DOHH2 (cell line): ENCODE measurements around the gene SAMD9L.

Experiments used
- H3F3A ChIP-seq: fragments of 200-600 bp; sonication (generic), shearing (Covaris generic); 2 replicates; pipeline ENCODE4 v1.6.0; 2016; ENCODE audit warnings: antibody characterized with exemption, mild to moderate bottlenecking; ENCODE audit not compliant: control insufficient read depth, insufficient read depth
- H3K27ac ChIP-seq: fragments of 200-600 bp; sonication (generic); 2 replicates; pipeline ENCODE4 v1.5.1; 2014; ENCODE audit warnings: low read depth, mild to moderate bottlenecking, low read length, moderate library complexity
- H3K27me3 ChIP-seq: fragments of 200-600 bp; sonication (generic); 2 replicates; pipeline ENCODE4 v1.6.1; 2014; ENCODE audit warnings: mild to moderate bottlenecking, low read length, mixed read lengths; ENCODE audit not compliant: control insufficient read depth
- H3K36me3 ChIP-seq: fragments of 200-600 bp; sonication (generic); 2 replicates; pipeline ENCODE4 v1.6.1; 2014; ENCODE audit warnings: mild to moderate bottlenecking, low read length, moderate library complexity, mixed read lengths; ENCODE audit not compliant: control insufficient read depth
- H3K4me1 ChIP-seq: fragments of 200-600 bp; sonication (generic); 2 replicates; pipeline ENCODE4 v1.6.1; 2014; ENCODE audit warnings: mild to moderate bottlenecking, low read length, mixed read lengths; ENCODE audit not compliant: control insufficient read depth
- H3K4me2 ChIP-seq: fragments of 200-600 bp; sonication (generic); 2 replicates; pipeline ENCODE4 v1.6.0; 2014; ENCODE audit warnings: mild to moderate bottlenecking, low read length, moderate library complexity
- H3K4me3 ChIP-seq: fragments of 200-600 bp; sonication (generic); 2 replicates; pipeline ENCODE4 v1.5.1; 2014; ENCODE audit warnings: mild to moderate bottlenecking, low read length, mixed read lengths
- H3K79me2 ChIP-seq: fragments of 200-600 bp; sonication (generic); 2 replicates; pipeline ENCODE4 v1.6.1; 2014; ENCODE audit warnings: mild to moderate bottlenecking, low read length, mixed read lengths; ENCODE audit not compliant: control insufficient read depth
- H3K9me2 ChIP-seq: fragments of 200-600 bp; sonication (generic); replicated peaks from 2 replicates; pipeline ENCODE4 v1.6.1; 2014; ENCODE audit warnings: mild to moderate bottlenecking, low read length, mixed read lengths; ENCODE audit not compliant: control insufficient read depth
- H3K9me3 ChIP-seq: fragments of 200-600 bp; sonication (generic); 2 replicates; pipeline ENCODE4 v1.6.1; 2014; ENCODE audit warnings: antibody characterized with exemption, low read length, mixed read lengths; ENCODE audit not compliant: control insufficient read depth, insufficient read depth
- H4K20me1 ChIP-seq: fragments of 200-600 bp; sonication (generic); 2 replicates; pipeline ENCODE4 v1.6.0; 2014; ENCODE audit warnings: low read depth, mild to moderate bottlenecking, antibody characterized with exemption, low read length, moderate library complexity; ENCODE audit not compliant: control insufficient read depth, insufficient read depth
- CTCF ChIP-seq: fragments of 200-600 bp; sonication (generic); IDR thresholded peaks from one replicate; pipeline ENCODE4 v1.5.1; 2014; ENCODE audit warnings: antibody characterized with exemption, mild to moderate bottlenecking, low read depth, low read length; ENCODE audit not compliant: poor library complexity, severe bottlenecking
- EZH2phosphoT487 ChIP-seq: fragments of 200-600 bp; sonication (generic); IDR thresholded peaks from 2 replicates; pipeline ENCODE4 v1.6.1; 2017; ENCODE audit warnings: borderline replicate concordance, mild to moderate bottlenecking, antibody characterized with exemption, low read length, moderate library complexity, mixed read lengths

Gene SAMD9L

DNA sequence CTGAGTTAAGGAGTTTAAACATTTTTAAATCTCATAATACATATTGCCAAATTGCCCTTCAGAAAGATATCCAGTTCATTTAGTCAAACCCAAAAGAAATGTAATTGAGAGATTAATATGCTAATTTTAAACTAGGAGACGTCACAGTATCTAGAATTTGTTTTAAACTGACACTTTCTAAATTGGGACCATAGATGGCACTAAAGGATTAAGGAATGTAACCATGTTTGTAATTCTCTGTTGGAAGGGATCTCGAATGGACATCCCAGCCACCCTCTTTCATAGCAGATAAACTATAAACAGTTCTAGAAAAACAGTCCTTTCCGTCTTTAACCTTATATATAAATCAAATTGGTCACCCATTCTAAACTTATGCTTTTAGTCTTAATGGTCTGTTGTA, 30.0 kb upstream of the SAMD9L start:
- H3K4me1 ChIP-seq: no peaks in the 10 kb centered on the region
- H3K9me2 ChIP-seq: no peaks in the 10 kb centered on the region
- no peaks in the 10 kb centered on the region for H3K79me2 ChIP-seq
- no peak overlapping the region for H3K4me2 ChIP-seq
- no peaks in the 10 kb centered on the region for H3F3A ChIP-seq
- no peaks in the 10 kb centered on the region for H3K9me3 ChIP-seq
- no peak overlapping the region for H3K27ac ChIP-seq
- TF ChIP-seq CTCF (no peak), EZH2phosphoT487 (no peak)
- H3K4me3 ChIP-seq: no peak overlapping the region
- H3K36me3 ChIP-seq: no peaks in the 10 kb centered on the region
- H3K27me3 ChIP-seq: 0 out of 2 replicates have a peak, but pooled peaks cover 2% of the 10 kb centered on the region
- H4K20me1 ChIP-seq: no peaks in the 10 kb centered on the region

DNA sequence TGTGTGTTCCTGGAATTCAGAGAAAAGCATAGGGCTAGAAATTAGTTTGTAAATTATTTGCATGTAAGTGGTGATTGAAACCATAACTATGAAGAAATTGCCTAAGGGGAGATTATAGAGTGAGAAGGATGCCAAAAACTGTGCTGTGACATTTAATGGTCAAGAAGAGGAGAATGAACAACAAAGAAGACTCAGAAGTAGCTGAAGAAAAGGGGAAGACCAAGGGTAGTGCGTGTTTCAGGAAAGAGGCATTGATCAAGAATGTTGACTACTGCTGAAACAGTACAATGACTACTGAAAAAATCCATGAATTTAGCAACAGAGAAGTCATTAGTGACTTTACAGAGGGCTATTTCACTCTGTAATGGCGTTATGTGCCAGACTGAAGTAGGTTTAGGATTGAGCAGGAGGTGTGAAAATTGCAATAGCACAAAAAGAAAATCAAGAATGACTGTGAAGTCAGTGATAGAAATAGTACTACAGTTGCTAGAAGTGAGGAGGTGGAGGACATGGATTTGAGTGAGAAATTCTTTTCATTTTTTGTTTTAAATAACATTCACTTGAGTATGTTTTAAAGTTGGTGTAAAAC, 28.9 kb upstream of the SAMD9L start:
- Histone ChIP-seq H3K4me1 (no peaks in the 10 kb centered on the region), H3K9me3 (peaks cover 4% of the 10 kb centered on the region), H3K4me3 (no peak overlapping the region), H3K4me2 (no peak overlapping the region), H3K27me3 (0 out of 2 replicates have a peak, but pooled peaks cover 2% of the 10 kb centered on the region), H3K9me2 (no peaks in the 10 kb centered on the region), H3K79me2 (no peaks in the 10 kb centered on the region), H4K20me1 (no peaks in the 10 kb centered on the region), H3K27ac (no peak overlapping the region), H3F3A (no peaks in the 10 kb centered on the region), H3K36me3 (no peaks in the 10 kb centered on the region)
- TF ChIP-seq CTCF (no peak), EZH2phosphoT487 (no peak)

- TF ChIP-seq CTCF (no peak), EZH2phosphoT487 (no peak)
- no peaks in the 10 kb centered on the region for H3K79me2 ChIP-seq
- H3K9me2 ChIP-seq: no peaks in the 10 kb centered on the region
- H3K36me3 ChIP-seq: no peaks in the 10 kb centered on the region
- H3K4me3 ChIP-seq: no peak overlapping the region
- no peak overlapping the region for H3K4me2 ChIP-seq
- H4K20me1 ChIP-seq: no peaks in the 10 kb centered on the region
- H3K27me3 ChIP-seq: no peaks in the 10 kb centered on the region
- H3K27ac ChIP-seq: no peak overlapping the region
- no peaks in the 10 kb centered on the region for H3K4me1 ChIP-seq
- no peaks in the 10 kb centered on the region for H3F3A ChIP-seq
- H3K9me3 ChIP-seq: peaks cover 18% of the 10 kb centered on the region
Observed at GRCh38 chr7:93175219-93175618, 27.0 kb upstream of the SAMD9L start.
